H1 (cell line): Measurements from ENCODE around the gene FAM50B. TPM values are rescaled to one million over a fixed set of nuclear protein-coding genes. Genes with fewer than 3 reads are reported as not detected.

Source experiments
- CTCF ChIA-PET: fragments of 300-600 bp; sonication (Branson Sonifier 250); formaldehyde crosslinking; loops from one replicate; lab custom pipeline; 2021; ENCODE audit not compliant: partially characterized antibody; lab: Charles Lee
- POLR2A ChIA-PET: fragments of 300-600 bp; sonication (Branson Sonifier 250); formaldehyde crosslinking; loops from one replicate; lab custom pipeline; 2021; ENCODE audit warnings: inconsistent platforms; ENCODE audit not compliant: partially characterized antibody; lab: Charles Lee
- DNase-seq, 2 experiments: peaks; one replicate each; pipeline versions ENCODE4 v3.0.0 to v3.0.0-alpha.2; 2010 to 2022; ENCODE audit warnings: low spot score in 2 of 2, low read depth in 1 of 2, mixed read lengths in 1 of 2
- FAIRE-seq: peaks from 2 replicates; lab custom pipeline; 2011; peaks lifted over from hg19 to GRCh38; lab: Jason Lieb, UNC
- H2AFZ ChIP-seq: 2 replicates; pipeline ENCODE4 v1.8.1; 2012; ENCODE audit warnings: low read length, inconsistent platforms
- H2AK5ac ChIP-seq: 2 replicates; pipeline ENCODE4 v1.6.1; 2013; ENCODE audit warnings: low read depth, low read length
- H2BK120ac ChIP-seq: replicated peaks from 2 replicates; pipeline ENCODE3; 2013; ENCODE audit warnings: low read depth, low read length, inconsistent platforms
- H2BK12ac ChIP-seq: 2 replicates; pipeline ENCODE4 v1.6.1; 2013; ENCODE audit warnings: low read depth, low read length
- H2BK15ac ChIP-seq: 2 replicates; pipeline ENCODE4 v1.6.1; 2013; ENCODE audit warnings: low read length
- H2BK20ac ChIP-seq: 2 replicates; pipeline ENCODE4 v1.6.1; 2013; ENCODE audit warnings: low read length
- H2BK5ac ChIP-seq: 2 replicates; pipeline ENCODE4 v1.6.1; 2013; ENCODE audit warnings: low read depth, low read length
- H3K14ac ChIP-seq: 2 replicates; pipeline ENCODE4 v1.6.1; 2013; ENCODE audit warnings: inconsistent platforms; ENCODE audit not compliant: insufficient read length
- H3K18ac ChIP-seq: 2 replicates; pipeline ENCODE4 v1.6.1; 2013; ENCODE audit warnings: low read length; ENCODE audit errors: extremely low read depth
- H3K23ac ChIP-seq: 2 replicates; pipeline ENCODE4 v1.6.1; 2013; ENCODE audit warnings: inconsistent platforms; ENCODE audit not compliant: insufficient read length
- H3K23me2 ChIP-seq: 2 replicates; pipeline ENCODE4 v1.6.1; 2013; ENCODE audit warnings: low read depth, low read length
- H3K27ac ChIP-seq: 2 replicates; pipeline ENCODE4 v1.6.1; 2011; ENCODE audit warnings: low read depth, low read length, inconsistent platforms
- H3K27me3 ChIP-seq, 4 experiments: replicated peaks in 1 of 4; 1 replicate in 1 of 4; 2 replicates in 3 of 4; pipeline versions ENCODE4 v1.6.1 to v1.8.1; 2011 to 2013; ENCODE audit warnings: low read length in 3 of 4, mild to moderate bottlenecking in 3 of 4, inconsistent platforms in 2 of 4, mixed read lengths in 2 of 4, moderate library complexity in 1 of 4; ENCODE audit not compliant: control insufficient read depth in 3 of 4, insufficient read depth in 3 of 4; ENCODE audit errors: extremely low read depth in 1 of 4
- H3K36me3 ChIP-seq, 4 experiments: 2 replicates each; pipeline versions ENCODE4 v1.6.1 to v1.8.1; 2011 to 2013; ENCODE audit warnings: mild to moderate bottlenecking in 4 of 4, low read length in 3 of 4, moderate library complexity in 2 of 4, control low read depth in 1 of 4, inconsistent platforms in 1 of 4; ENCODE audit not compliant: insufficient read depth in 4 of 4, control insufficient read depth in 2 of 4
- H3K4ac ChIP-seq: replicated peaks from 2 replicates; pipeline ENCODE3; 2013; ENCODE audit warnings: low read length, low read depth, mixed read lengths, inconsistent platforms; ENCODE audit not compliant: insufficient read length
- H3K4me1 ChIP-seq, 4 experiments: replicated peaks in 1 of 4; 1 replicate in 1 of 4; 2 replicates in 3 of 4; pipeline versions ENCODE4 v1.6.1 to v1.8.1; 2011 to 2013; ENCODE audit warnings: low read length in 3 of 4, inconsistent platforms in 2 of 4, mixed read lengths in 1 of 4; ENCODE audit not compliant: insufficient read depth in 4 of 4, control insufficient read depth in 3 of 4
- H3K4me2 ChIP-seq, 2 experiments: 2 replicates each; pipeline versions ENCODE4 v1.6.1 to v1.8.1; 2011 to 2013; ENCODE audit warnings: low read depth in 2 of 2, low read length in 2 of 2, control low read depth in 1 of 2, inconsistent platforms in 1 of 2, mild to moderate bottlenecking in 1 of 2; ENCODE audit not compliant: insufficient read depth in 1 of 2
- H3K4me3 ChIP-seq, 4 experiments: fragments of 200-600, 300-600 bp in 1 of 4; sonication (generic), shearing (Covaris generic), sonication (Bioruptor Twin) in 1 of 4; 2 replicates each; pipeline versions ENCODE4 v1.5.1 to v1.8.1; 2011 to 2016; ENCODE audit warnings: low read length in 4 of 4, low read depth in 3 of 4, control low read depth in 2 of 4, inconsistent platforms in 2 of 4, mild to moderate bottlenecking in 2 of 4, mixed read lengths in 1 of 4, moderate library complexity in 1 of 4; ENCODE audit not compliant: insufficient read depth in 2 of 4; ENCODE audit errors: extremely low read depth in 1 of 4
- H3K56ac ChIP-seq: replicated peaks from 2 replicates; pipeline ENCODE3; 2013; ENCODE audit warnings: low read depth, mild to moderate bottlenecking, mixed read lengths, low read length, inconsistent platforms; ENCODE audit not compliant: insufficient read length
- H3K79me1 ChIP-seq: 2 replicates; pipeline ENCODE4 v1.6.1; 2013; ENCODE audit warnings: low read depth, low read length, control low read depth
- H3K79me2 ChIP-seq, 2 experiments: 2 replicates each; pipeline versions ENCODE4 v1.6.1 to v1.8.1; 2012 to 2013; ENCODE audit warnings: low read length in 2 of 2, mild to moderate bottlenecking in 2 of 2, inconsistent platforms in 1 of 2; ENCODE audit not compliant: insufficient read depth in 2 of 2, control insufficient read depth in 1 of 2
- H3K9ac ChIP-seq, 4 experiments: replicated peaks in 1 of 4; 1 replicate in 1 of 4; 2 replicates in 3 of 4; pipeline versions ENCODE4 v1.6.1 to v1.8.1; 2011 to 2013; ENCODE audit warnings: low read depth in 3 of 4, low read length in 3 of 4, control low read depth in 2 of 4, mild to moderate bottlenecking in 2 of 4, moderate library complexity in 2 of 4, inconsistent platforms in 1 of 4; ENCODE audit errors: extremely low read depth in 1 of 4
- H3K9me3 ChIP-seq, 2 experiments: 2 replicates each; pipeline versions ENCODE4 v1.6.1 to v1.8.1; 2012 to 2013; ENCODE audit warnings: mild to moderate bottlenecking in 2 of 2, moderate library complexity in 2 of 2, control low read depth in 1 of 2, inconsistent platforms in 1 of 2, low read depth in 1 of 2, low read length in 1 of 2, mixed read lengths in 1 of 2; ENCODE audit not compliant: insufficient read depth in 2 of 2
- H4K20me1 ChIP-seq, 2 experiments: replicated peaks in 1 of 2; 2 replicates each; pipeline versions ENCODE3 to v1.8.1; 2011 to 2013; ENCODE audit warnings: inconsistent platforms in 2 of 2, low read length in 2 of 2, mild to moderate bottlenecking in 1 of 2; ENCODE audit not compliant: insufficient read depth in 2 of 2, control insufficient read depth in 1 of 2
- H4K5ac ChIP-seq: 2 replicates; pipeline ENCODE4 v1.6.1; 2013; ENCODE audit warnings: low read length, low read depth, mixed read lengths, inconsistent platforms; ENCODE audit not compliant: insufficient read length
- H4K8ac ChIP-seq: 2 replicates; pipeline ENCODE4 v1.8.0; 2013; ENCODE audit warnings: mild to moderate bottlenecking, moderate library complexity, low read length, inconsistent platforms; ENCODE audit not compliant: insufficient read depth; ENCODE audit errors: extremely low read depth
- H4K91ac ChIP-seq: replicated peaks from 2 replicates; pipeline ENCODE3; 2013; ENCODE audit warnings: low read length, mixed read lengths, inconsistent platforms; ENCODE audit not compliant: insufficient read length
- CREB1 ChIP-seq: IDR thresholded peaks from 2 replicates; pipeline ENCODE4 v1.6.1; 2012; ENCODE audit warnings: inconsistent platforms
- CTBP2 ChIP-seq: IDR thresholded peaks from 2 replicates; pipeline ENCODE4 v1.7.0; 2011; ENCODE audit warnings: borderline replicate concordance, mild to moderate bottlenecking, moderate library complexity, mixed read lengths, low read length; ENCODE audit not compliant: insufficient read depth, insufficient read length
- EZH2 ChIP-seq: fragments of 200-600 bp; sonication (generic); IDR thresholded peaks from 2 replicates; pipeline ENCODE4 v1.7.1; 2012; ENCODE audit warnings: low read depth, mild to moderate bottlenecking, moderate library complexity, low read length, inconsistent platforms; ENCODE audit not compliant: severe bottlenecking
- MAFK ChIP-seq: IDR thresholded peaks from 2 replicates; pipeline ENCODE4 v1.6.1; 2012; ENCODE audit warnings: low read depth, mild to moderate bottlenecking, improper control_type of control experiment, low read length
- PHF8 ChIP-seq: fragments of 200-600 bp; sonication (generic); conservative IDR thresholded peaks from 2 replicates; pipeline ENCODE4 v1.7.1; 2012; ENCODE audit warnings: low read depth, mild to moderate bottlenecking, inconsistent platforms, low read length, moderate library complexity
- WGBS, 2 experiments: shearing (Covaris generic) in 1 of 2; methylation state at CpG; one replicate each; pipeline versions ENCODE4 v1.1.6 to v1.1.7; 2013 to 2015; ENCODE audit warnings: low lambda C conversion rate in 2 of 2, mixed read lengths in 2 of 2, inconsistent platforms in 1 of 2, low coverage in 1 of 2, missing lambda C conversion rate in 1 of 2; ENCODE audit not compliant: insufficient replicate concordance in 2 of 2, insufficient coverage in 1 of 2, insufficient read length in 1 of 2; ENCODE audit errors: extremely low coverage in 1 of 2, missing lambda C conversion rate in 1 of 2; 5-methylcytosine and 5-hydroxymethylcytosine counted together
- polyA plus RNA-seq, 7 experiments: library from polyadenylated mRNA; depleted of rRNA in 3 of 7; stranded (reverse) in 5 of 7; unstranded in 2 of 7; fragments of >200 nt in 5 of 7; fragments of 200-250 nt in 2 of 7; gene quantifications; 1 replicate in 5 of 7; 2 replicates in 1 of 7; 4 replicates in 1 of 7; pipeline versions ENCODE4 v1.2.1 to v1.2.3, GENCODE V29; 2011 to 2013; ENCODE audit warnings: missing spikeins in 2 of 7, mixed read lengths in 2 of 7
- total RNA-seq: library from RNA; stranded (reverse); fragmentation: NEBNext Ultra II Directional; extraction: Animal tissue kit (Norgen Biotek cat#: 25700); gene quantifications from 2 replicates; pipeline ENCODE4 v1.2.1, GENCODE V29; 2021

The FAM50B gene
- total and polyA plus RNA-seq, 2 of the 8 experiments (the other 6 are each of a cell fraction or from before 2014, with no cell fraction given), result 3.1 to 3.2 TPM

GRCh38 chr6:3876101-3876500 is 26.9 kb downstream of the FAM50B start:
- Histone ChIP-seq H2AFZ (no peak overlapping the region), H3K27me3 (no peaks in the 10 kb centered on the region), H3K4ac (no peak overlapping the region), H3K23ac (no peak overlapping the region), H4K91ac (no peak overlapping the region), H2AK5ac (no peak overlapping the region), H3K14ac (no peak overlapping the region), H4K5ac (no peak overlapping the region), H3K79me1 (no peaks in the 10 kb centered on the region), H3K79me2 (no peaks in the 10 kb centered on the region), H3K23me2 (no peaks in the 10 kb centered on the region), H3K4me3 (no peak overlapping the region), H4K8ac (no peak overlapping the region), H3K27ac (no peak overlapping the region), H2BK12ac (no peak overlapping the region), H3K4me2 (no peak overlapping the region), H3K4me1 (no peaks in the 10 kb centered on the region; a peak in 1 of 7 replicates), H3K9ac (no peak overlapping the region), H2BK5ac (no peak overlapping the region), H4K20me1 (no peaks in the 10 kb centered on the region), H3K18ac (no peak overlapping the region), H2BK20ac (no peak overlapping the region), H3K36me3 (no peaks in the 10 kb centered on the region), H3K56ac (no peak overlapping the region), H2BK120ac (no peak overlapping the region), H2BK15ac (no peak overlapping the region), H3K9me3 (no peaks in the 10 kb centered on the region)
- TF ChIP-seq MAFK, result no peak
- no peak for TF ChIP-seq EZH2
- TF ChIP-seq CREB1, result no peak
- TF ChIP-seq CTBP2, result no peak
- no peak for TF ChIP-seq PHF8
- CTCF ChIA-PET, result interaction anchor here (0.7 to 2.8 kb wide), 4 partner anchors 10 to 57 kb away, joined by 3 to 17 read pairs (median 5); partner anchors contain the start of gene FAM50B
- FAIRE-seq (no peak), DNase-seq (no peak)
- WGBS, 2 experiments, result 89% methylated on average over 10 of the region's 10 CpGs; no CpG with 5 or more reads in 1 of the 2 experiments
- POLR2A ChIA-PET, result no interaction called here
